ENCODE data around the gene IL34. TPM values are rescaled to one million over a fixed set of nuclear protein-coding genes. Genes with fewer than 3 reads are reported as not detected.

The IL34 gene
- total RNA-seq, 1 donor from 2014 or later: 0.47 TPM

DNA sequence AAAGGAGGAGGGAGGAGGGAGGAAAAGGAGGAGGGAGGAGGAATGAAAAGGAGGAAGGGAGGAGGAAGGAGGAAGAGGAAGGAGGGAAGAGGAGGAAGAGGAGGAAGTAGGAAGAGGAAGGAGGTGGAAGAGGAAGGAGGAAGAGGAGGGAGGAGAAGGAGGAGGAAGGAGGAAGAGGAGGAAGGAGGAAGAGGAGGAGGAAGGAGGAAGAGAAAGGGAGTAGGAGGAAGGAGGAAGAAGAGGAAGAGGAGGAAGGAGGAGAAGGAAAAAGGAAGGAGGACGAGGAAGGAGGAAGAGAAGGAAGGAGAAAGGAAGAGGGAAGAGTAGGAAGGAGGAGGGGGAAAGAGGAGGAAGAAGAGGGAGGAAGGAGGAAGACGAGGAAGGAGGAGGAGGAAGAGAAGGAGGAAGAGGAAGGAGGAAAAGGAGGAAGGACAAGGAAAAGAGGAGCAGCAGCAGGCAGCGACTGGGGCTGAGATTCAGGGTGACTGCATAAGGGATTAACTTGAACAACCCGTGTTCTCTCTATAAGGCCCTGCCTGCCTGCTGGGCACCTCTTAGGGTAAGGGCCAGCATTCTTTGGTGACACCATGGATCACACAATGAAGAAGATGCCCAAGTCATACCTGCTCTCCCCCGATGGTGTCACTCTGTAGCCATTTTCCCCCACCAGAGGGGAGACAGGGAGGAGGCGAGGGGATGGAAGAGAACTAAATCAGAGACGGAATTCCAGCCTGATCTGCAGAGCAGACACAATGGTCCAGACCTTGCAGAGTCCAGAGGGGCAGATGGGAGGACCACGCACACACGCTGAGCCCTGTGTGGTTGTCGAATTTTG lies 1.4 kb upstream of the IL34 start:
- no peak for DNase-seq (ENCODE audit: low read depth, low spot score)
- Mint-ChIP-seq H3K9me3 (peaks cover 3% of the 10 kb centered on the region), H3K36me3 (ENCODE audit: low read depth) (peaks cover 4% of the 10 kb centered on the region), H3K4me1 (peaks cover 13% of the 10 kb centered on the region), H3K4me3 (no peak overlapping the region), H3K27me3 (ENCODE audit: low read depth) (no peaks in the 10 kb centered on the region), H3K27ac (ENCODE audit: unreplicated experiment) (no peak overlapping the region)
- TF ChIP-seq, protein P1, sequence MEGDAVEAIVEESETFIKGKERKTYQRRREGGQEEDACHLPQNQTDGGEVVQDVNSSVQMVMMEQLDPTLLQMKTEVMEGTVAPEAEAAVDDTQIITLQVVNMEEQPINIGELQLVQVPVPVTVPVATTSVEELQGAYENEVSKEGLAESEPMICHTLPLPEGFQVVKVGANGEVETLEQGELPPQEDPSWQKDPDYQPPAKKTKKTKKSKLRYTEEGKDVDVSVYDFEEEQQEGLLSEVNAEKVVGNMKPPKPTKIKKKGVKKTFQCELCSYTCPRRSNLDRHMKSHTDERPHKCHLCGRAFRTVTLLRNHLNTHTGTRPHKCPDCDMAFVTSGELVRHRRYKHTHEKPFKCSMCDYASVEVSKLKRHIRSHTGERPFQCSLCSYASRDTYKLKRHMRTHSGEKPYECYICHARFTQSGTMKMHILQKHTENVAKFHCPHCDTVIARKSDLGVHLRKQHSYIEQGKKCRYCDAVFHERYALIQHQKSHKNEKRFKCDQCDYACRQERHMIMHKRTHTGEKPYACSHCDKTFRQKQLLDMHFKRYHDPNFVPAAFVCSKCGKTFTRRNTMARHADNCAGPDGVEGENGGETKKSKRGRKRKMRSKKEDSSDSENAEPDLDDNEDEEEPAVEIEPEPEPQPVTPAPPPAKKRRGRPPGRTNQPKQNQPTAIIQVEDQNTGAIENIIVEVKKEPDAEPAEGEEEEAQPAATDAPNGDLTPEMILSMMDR (conservative IDR thresholded peaks at IDR 0.05): no peak

DNA sequence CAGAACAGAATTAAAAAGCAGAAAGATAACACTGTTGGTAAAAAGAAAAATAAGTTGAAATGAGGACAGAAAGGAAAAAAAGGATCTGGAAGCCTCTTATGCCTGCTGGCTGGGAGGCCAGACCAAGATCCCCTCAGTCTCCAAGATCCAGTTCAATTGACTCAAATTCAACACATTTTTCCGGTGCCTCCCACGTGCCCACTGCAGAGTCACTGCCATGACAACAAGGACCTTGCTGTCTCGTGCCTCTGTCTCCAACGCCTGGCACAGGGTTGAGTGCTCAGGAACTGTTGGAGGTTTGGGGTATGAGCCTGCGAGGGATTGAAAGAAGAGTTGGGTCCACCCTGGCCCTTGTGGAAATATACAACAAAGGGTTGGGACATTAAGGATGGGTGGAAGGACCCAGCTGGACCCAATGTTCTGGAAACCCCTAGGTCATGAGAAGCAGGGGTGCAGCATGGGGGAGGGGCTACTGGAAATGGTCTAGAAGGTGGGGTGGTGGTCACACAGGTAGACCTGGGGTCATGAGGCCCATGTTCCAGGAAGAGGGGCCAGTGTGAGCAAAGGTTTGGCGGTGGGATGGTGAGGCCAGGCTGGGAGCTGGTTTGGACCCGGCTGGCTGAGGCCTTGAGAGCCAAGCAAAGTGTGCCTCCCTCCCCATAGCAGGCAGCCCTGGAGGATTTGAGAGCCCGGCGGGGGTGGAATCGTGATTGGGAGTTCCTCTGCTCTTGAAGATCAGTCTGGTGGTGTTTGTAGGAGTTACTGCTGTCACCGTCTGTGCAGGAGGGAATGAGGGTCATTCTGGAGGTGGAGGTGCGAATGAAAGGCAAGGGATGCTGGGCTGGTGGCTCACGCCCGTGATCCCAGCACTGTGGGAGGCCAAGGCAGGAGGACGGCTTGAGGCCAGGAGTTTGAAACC lies 1.3 kb downstream of the IL34 start:
- no peak for DNase-seq (ENCODE audit: low read depth, low spot score)
- peaks cover 4% of the 10 kb centered on the region for H3K36me3 Mint-ChIP-seq (ENCODE audit: low read depth)
- no peak overlapping the region for H3K4me3 Mint-ChIP-seq
- H3K9me3 Mint-ChIP-seq: peaks cover 3% of the 10 kb centered on the region
- no peaks in the 10 kb centered on the region for H3K27me3 Mint-ChIP-seq (ENCODE audit: low read depth)
- TF ChIP-seq, protein P1 (conservative IDR thresholded peaks at IDR 0.05): no peak
- peaks cover 4% of the 10 kb centered on the region for H3K4me1 Mint-ChIP-seq
- no peak overlapping the region for H3K27ac Mint-ChIP-seq (ENCODE audit: unreplicated experiment)

DNA sequence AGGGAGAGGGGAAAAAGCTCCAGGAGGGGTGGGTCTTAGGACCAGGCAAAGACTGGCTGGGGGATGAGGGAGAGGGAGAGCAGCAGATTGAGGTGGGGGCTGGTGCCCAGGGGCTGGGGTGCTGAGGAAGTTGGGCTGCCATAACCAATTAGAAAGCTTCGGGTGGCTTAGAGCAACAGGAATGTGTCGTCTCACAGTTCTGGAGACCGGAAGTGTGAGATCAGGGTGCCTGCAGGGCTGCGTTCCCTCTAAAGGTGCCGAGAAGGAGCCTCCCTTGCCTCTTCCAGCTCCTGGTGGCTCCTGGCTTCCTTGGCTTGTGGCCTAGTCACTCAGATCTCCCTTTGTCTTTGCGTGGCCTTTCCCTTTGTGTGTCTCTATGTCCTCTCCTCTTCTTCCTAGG lies 2.2 kb downstream of the IL34 start:
- Mint-ChIP-seq H3K4me3 (no peak overlapping the region), H3K9me3 (peaks cover 3% of the 10 kb centered on the region), H3K27me3 (ENCODE audit: low read depth) (no peaks in the 10 kb centered on the region), H3K36me3 (ENCODE audit: low read depth) (peaks cover 4% of the 10 kb centered on the region), H3K4me1 (peaks cover 5% of the 10 kb centered on the region), H3K27ac (ENCODE audit: unreplicated experiment) (peak overlapping the region; percentile 19)
- TF ChIP-seq, protein P1 (conservative IDR thresholded peaks at IDR 0.05): no peak
- no peak for DNase-seq (ENCODE audit: low read depth, low spot score)

DNA sequence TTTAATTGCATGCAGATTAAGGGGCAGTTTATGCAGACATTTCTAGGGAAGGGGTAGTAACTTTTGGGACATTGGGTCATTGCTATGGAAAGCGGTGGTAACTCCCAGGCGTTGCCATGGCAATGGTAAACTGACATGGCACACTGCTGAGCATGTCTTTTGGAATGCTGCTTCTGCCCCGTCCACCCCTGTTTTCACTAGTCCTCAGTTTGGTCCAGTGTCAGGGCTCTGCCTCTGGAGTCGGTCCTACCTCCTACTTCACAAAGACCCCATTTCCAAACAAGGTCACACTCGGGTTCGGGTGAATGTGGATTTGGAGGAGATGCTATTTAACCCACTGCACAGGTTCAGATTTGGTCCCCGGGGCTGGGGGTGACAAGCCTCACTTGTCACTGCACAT lies 2.9 kb downstream of the IL34 start:
- Mint-ChIP-seq H3K27ac (ENCODE audit: unreplicated experiment) (no peak overlapping the region), H3K4me3 (no peak overlapping the region), H3K9me3 (peaks cover 3% of the 10 kb centered on the region), H3K36me3 (ENCODE audit: low read depth) (peaks cover 4% of the 10 kb centered on the region), H3K4me1 (peaks cover 10% of the 10 kb centered on the region), H3K27me3 (ENCODE audit: low read depth) (no peaks in the 10 kb centered on the region)
- TF ChIP-seq, protein P1 (conservative IDR thresholded peaks at IDR 0.05): no peak
- no peak for DNase-seq (ENCODE audit: low read depth, low spot score)

DNA sequence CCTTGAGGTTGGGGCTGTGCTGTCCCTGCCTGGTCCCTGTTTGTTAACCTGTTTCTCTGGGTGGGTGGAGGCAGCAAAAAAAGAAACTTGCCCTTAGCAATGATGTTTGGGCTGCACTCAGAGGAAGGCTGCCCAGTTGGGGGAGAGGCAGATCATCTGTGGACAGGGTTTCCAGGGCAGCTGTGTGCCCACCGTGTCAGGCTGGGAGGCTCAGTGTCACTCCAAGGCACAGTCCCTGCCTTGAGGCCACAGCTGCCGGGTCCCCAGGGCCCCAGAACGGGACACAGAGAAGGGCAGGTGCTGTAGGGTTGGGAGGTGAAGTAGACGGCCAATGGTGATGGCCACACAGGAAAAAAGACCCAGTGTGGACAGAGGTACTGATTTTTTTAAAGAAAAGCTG lies 3.9 kb downstream of the IL34 start:
- H3K9me3 Mint-ChIP-seq: peaks cover 3% of the 10 kb centered on the region
- H3K36me3 Mint-ChIP-seq (ENCODE audit: low read depth): peaks cover 4% of the 10 kb centered on the region
- H3K27ac Mint-ChIP-seq (ENCODE audit: unreplicated experiment): no peak overlapping the region
- DNase-seq (ENCODE audit: low read depth, low spot score): no peak
- H3K27me3 Mint-ChIP-seq (ENCODE audit: low read depth): no peaks in the 10 kb centered on the region
- no peak overlapping the region for H3K4me3 Mint-ChIP-seq
- TF ChIP-seq, protein P1 (conservative IDR thresholded peaks at IDR 0.05): no peak
- H3K4me1 Mint-ChIP-seq: peaks cover 10% of the 10 kb centered on the region

Measured in neural crest cell (in vitro differentiated cells).